ENCODE results near the gene SH3D19.

The SH3D19 gene, protein sequence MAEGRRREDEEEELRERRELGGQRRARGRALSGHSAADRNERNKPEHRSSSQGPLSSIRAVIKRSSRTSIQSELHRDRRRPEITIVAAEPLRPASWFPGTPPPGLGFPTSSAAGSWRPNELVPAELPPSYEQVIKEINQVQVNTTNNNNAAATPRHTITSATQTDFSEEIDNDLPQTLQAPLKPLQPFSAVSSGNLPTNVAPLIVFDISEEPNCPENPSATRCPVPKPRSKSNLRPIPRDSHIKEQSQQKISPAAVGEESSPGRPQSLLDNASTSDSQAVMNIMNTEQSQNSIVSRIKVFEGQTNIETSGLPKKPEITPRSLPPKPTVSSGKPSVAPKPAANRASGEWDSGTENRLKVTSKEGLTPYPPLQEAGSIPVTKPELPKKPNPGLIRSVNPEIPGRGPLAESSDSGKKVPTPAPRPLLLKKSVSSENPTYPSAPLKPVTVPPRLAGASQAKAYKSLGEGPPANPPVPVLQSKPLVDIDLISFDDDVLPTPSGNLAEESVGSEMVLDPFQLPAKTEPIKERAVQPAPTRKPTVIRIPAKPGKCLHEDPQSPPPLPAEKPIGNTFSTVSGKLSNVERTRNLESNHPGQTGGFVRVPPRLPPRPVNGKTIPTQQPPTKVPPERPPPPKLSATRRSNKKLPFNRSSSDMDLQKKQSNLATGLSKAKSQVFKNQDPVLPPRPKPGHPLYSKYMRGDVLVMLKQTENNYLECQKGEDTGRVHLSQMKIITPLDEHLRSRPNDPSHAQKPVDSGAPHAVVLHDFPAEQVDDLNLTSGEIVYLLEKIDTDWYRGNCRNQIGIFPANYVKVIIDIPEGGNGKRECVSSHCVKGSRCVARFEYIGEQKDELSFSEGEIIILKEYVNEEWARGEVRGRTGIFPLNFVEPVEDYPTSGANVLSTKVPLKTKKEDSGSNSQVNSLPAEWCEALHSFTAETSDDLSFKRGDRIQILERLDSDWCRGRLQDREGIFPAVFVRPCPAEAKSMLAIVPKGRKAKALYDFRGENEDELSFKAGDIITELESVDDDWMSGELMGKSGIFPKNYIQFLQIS

GRCh38 chr4:151325111-151325948, at the start of gene SH3D19:
Gene SH3D19 (minus strand): TSS chr4:151325605. CDS start chr4:151325352, 253 bp downstream.
- DNase-seq: peak; percentile 15

- peak; percentile 59 for DNase-seq
Measured at GRCh38 chr4:151362404-151363164, 37.2 kb upstream of the SH3D19 start.

DNA sequence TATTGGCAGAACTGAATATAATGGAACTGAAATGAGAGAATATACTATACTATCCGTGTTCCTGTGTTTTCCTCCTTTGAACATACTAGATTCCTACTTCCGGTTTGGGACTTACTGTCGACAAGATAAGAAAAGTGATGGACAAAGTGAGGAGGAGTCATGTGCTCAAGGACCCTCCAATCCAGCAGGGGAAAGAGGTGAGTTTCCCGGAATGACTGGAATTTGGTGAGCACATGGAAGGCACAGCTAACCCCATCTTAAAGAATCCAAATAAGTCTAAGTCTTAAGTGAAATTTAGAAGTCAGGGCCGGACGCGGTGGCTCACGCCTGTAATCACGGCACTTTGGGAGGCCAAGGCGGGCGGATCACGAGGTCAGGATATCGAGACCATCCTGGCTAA, 36.6 kb upstream of the SH3D19 start:
- no peak for DNase-seq

- DNase-seq: no peak
Measured at GRCh38 chr4:151361126-151361525, 35.7 kb upstream of the SH3D19 start.

DNA sequence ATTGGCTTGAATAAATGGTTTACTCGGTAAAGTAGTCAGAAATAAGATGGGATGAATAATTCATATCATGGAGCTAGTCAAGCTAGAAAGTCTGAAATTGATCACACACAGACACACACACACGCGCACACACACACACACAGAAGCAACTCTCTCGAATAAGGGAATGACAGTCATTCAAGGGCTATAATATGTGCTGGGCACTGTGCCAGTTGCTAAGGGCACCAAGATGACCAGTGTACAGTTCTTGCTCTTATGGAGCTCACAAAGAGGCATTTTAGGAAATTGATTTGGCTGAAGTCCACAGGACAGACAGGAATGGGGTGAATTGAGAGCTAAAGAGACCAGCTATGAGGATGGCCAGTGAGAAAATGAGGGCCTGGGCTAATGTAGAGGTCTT, 34.2 kb upstream of the SH3D19 start:
- DNase-seq: no peak

GRCh38 chr4:151358266-151358665, 32.9 kb upstream of the SH3D19 start:
- no peak for DNase-seq

- no peak for DNase-seq
Measured at GRCh38 chr4:151356510-151356909, 31.1 kb upstream of the SH3D19 start.

DNA sequence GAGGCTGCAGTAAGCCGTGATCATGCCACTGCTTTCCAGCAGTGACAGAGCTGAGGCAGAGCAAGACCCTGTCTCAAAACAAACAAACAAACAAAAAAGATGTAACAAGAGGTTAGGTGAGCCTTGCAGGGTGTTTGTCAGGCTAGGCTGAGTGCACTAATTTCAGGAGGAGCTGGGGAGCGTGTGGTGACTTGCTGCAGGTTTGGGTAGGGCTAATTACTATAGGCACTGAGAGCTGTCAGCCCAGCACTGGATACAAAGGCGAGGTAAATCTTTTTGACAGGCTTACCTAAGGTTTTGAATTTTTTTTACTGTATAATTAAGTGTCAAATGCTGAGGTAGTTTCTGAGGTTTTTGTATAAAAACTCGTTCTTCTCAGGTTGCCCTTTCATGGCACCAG, 29.8 kb upstream of the SH3D19 start:
- peak; percentile 3 for DNase-seq

DNA sequence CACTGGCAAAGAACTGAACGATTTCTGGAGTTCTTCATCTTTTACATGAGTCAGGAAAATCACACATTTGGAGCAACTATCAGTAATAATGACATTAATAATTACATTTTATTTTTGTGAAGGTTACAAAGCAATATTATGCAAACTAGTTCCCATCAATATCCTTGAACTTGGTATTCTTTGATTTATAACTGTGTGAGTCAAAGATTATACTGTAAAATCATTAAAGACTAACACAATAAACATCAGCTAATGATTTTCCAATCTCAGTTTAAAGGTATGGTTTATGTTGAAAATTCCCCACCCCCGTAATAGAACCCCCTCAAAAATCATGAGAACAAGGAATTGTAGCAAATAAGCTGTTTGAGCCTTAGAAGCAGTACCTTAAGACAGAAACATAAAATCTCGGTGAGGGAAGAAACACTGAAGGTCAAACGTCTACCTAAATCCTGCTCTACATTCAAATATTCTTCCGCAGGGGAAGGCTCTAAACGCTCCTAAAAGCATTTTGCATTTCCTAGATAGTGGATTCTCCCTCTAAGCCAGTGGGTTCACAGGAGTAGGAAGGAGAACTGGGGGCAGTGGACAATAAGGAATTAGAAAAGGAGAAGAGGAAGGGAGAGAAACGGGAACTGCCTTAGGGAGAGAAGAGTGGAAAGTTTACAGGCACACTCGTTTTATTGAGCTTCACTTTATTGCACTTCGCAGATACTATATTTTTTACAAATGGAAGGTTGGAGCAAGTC, 22.3 kb upstream of the SH3D19 start:
- no peak for DNase-seq

DNA sequence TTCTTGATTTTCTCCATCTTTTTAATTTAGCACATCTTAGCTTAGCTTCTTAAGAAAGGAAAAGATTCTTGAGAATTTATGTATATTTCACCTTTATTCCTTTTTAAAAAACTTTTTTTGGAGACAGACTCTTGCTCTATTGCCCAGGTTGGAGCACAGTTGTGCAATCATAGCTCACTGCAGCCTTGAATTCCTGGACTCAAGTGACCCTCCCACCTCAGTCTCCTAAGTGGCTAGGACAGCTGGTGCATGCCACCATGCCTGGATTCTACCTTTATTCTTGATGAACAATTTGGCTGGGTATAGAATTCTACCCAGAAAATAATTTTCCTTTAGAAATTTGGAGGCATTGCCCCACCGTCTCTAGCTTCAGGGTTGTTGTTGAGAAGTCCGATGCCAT, 19.5 kb upstream of the SH3D19 start:
- DNase-seq: no peak

DNA sequence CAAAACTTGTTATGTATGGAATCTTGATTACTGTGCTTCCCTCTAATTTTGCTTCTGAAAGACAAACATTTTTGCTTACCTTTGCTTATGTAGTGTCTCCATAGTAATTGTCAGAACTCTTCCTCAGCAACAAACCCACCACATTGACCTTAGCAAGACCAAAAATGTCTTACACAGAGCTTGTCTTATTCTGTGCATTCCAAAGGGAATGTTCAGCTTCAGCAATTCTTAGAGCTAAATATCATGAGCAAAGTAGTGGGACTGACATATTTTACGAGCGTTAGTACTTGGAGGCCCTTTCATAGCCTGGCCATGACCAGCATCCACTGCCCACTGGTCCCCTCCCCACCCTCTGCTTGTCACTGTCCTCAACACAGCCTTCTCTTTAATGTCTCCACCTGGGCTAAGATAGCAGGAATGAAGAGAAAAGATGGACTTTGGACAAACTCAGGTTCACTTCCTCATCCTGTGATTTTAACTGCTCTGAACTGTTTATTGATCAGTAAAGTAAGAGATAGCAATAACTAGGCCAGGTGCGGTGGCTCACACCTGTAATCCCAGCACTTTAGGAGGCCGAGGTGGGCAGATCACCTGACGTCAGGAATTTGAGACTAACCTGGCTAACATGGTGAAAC, 15.5 kb upstream of the SH3D19 start:
- no peak for DNase-seq

GRCh38 chr4:151339467-151339866, 14.1 kb upstream of the SH3D19 start:
- no peak for DNase-seq

DNA sequence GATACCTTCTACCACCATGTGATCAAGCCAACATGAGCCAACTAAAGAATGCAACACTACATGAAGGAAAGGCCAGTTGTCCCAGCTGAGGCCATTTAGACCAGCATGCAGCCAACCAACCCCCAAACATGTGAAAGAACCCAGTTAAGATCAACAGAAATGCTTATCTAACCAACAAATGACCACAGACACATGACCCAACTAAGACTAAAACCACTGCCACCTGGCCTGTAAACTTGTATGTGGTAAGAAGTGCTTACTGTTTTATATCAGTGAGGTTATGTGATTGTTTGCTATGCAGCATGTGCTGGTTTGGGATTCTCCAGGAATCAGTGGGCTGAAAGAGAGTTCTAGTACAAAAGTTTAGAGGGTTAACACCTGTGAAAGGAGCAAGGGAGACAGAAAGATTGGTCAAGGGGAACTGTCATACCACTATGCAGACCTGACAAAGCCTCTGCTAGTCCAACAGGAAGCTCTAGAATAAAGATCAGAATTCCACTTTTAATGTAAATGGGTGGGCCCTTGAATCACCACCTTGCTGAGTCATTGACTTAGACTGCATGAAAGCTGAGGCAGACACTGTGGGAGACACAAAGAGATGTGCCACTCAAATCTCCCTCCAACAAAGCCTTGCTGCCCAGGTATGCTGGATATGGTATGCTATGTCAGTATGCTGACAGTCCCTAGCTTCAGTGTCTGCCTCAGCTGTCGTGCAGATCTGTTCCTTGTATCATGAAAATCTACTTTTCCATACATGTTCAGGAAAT, 6.1 kb upstream of the SH3D19 start:
- no peak for DNase-seq

- DNase-seq: no peak
Measured at GRCh38 chr4:151329217-151330007, 4.0 kb upstream of the SH3D19 start.

DNA sequence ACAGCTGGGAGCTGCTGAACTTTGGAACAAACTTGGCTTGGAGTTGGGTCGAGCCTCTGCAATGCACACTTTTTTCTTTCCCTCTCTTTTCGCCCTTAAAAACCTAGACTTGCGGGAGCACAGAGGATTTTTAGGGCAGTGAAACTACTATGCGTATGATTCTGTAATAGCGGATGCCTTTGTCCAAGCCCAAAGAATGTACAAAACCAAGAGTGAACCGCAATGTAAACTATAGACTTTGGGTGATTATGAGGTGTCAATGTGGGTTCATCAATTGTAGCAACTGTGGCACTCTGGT, 493 bp upstream of the SH3D19 start:
- DNase-seq: no peak

- DNase-seq: no peak
Measured at GRCh38 chr4:151324752-151325110, 674 bp downstream of the SH3D19 start.

DNA sequence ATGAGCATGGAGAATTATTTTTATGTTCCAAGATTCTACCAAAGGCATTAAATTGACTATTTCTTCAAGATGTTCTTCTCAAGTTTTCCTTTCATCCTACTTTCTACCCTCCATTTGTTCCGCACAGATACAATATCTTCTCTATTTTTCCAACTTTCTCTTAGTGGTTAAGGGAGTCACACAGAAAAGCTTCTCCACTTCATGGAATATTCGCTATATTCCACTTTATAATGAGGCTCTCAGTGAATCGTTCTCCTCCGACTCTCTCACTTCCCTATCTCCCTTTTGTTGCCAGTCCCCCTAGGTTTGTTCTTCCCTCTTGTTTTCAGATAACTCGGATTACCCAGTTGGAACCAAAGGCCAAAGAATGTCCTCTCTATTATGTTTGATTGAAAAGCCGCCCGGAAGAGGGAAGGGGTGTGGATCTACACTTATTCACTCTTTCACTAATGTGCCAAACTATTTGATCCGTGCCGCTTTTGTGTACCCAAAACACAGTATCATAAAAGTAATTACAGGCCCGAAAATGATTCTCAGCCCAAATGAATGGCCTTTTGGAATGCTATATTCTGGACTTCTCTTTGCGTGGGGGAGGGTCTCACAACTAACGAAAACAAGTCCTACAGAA, 1.2 kb downstream of the SH3D19 start:
- DNase-seq: no peak

DNA sequence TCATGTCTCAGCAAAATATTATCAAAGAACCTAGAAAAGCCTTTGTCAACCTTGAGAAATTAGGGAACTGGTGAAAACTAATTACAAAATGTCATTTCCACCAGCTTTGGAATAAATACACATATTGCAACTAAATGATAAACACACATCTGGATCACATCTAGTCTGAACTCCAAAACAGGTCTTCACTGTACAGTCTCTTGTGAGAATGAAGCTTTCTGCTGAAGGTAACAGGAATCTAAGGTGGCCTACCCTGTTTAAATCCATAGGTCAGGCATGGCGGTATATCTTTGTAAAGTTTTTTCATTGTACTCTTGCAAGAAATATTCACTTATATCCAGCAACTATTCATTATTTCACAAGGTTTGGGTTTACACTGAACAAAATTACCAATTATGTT, 1.7 kb downstream of the SH3D19 start:
- no peak for DNase-seq

- DNase-seq: no peak
Measured at GRCh38 chr4:151322570-151322969, 2.8 kb downstream of the SH3D19 start.

Data from NCI-H1105 (cell line).